ENCODE data around the gene CASTOR1. TPM values are rescaled to one million over a fixed set of nuclear protein-coding genes. Genes with fewer than 3 reads are reported as not detected.

The CASTOR1 gene
- total RNA-seq, 2 donors from 2014 or later, result 27.2 to 33.2 TPM

DNA sequence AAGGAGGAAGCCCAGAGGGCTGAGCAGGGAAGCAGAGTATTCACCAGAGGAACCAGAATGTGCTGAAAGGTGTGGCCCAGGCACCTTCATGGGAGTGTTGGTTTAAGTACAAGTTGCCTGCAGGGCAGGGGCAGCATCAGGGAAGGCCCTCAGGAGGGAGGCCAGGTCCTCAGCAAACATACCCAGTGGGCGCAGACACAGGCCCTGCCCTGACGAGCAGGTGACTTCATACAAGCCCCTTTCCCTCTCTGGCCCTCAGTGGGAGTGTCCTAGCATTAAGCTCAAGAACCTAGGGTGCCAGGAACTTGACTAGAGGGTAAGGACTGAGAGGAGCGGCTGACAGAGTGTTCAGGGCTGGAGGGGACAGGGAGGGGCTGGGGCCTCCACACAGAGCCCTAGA lies 7.5 kb upstream of the CASTOR1 start:
- H3K4me3 ChIP-seq, result no peak overlapping the region
- H3K36me3 ChIP-seq, result peaks cover 5 to 12% of the 10 kb centered on the region in 2 donors
- 77% methylated on average over 3 of the region's 3 CpGs for WGBS
- no peak for DNase-seq (ENCODE audit: low spot score)
- TF ChIP-seq POLR2AphosphoS5 (IDR thresholded peaks at IDR 0.05) (no peak), POLR2A (IDR thresholded peaks at IDR 0.05) (no peak), CTCF (IDR thresholded peaks at IDR 0.05) (no peak)
- intact Hi-C loops (cut with DNase I), result no loop called here
- no peaks in the 10 kb centered on the region for H3K9me3 ChIP-seq
- peaks cover 29% of the 10 kb centered on the region for H3K4me1 ChIP-seq (replicated peaks)
- no peaks in the 10 kb centered on the region for H3K27me3 ChIP-seq (replicated peaks; ENCODE audit: insufficient read depth)
- H3K27ac ChIP-seq, result peak overlapping the region; percentile 32 to 91

GRCh38 chr22:30296324-30296723 lies 7.0 kb upstream of the CASTOR1 start:
- no peak for DNase-seq (ENCODE audit: low spot score)
- TF ChIP-seq POLR2A (IDR thresholded peaks at IDR 0.05) (no peak), POLR2AphosphoS5 (IDR thresholded peaks at IDR 0.05) (no peak), CTCF (IDR thresholded peaks at IDR 0.05) (no peak)
- intact Hi-C loops (cut with DNase I), result no loop called here
- peaks cover 31% of the 10 kb centered on the region for H3K4me1 ChIP-seq (replicated peaks)
- H3K9me3 ChIP-seq, result no peaks in the 10 kb centered on the region
- H3K27ac ChIP-seq, result peak overlapping the region in 1 of 2 donors; percentile 46
- H3K36me3 ChIP-seq, result peaks cover 5 to 12% of the 10 kb centered on the region in 2 donors
- WGBS, result 94% methylated on average over 4 of the region's 4 CpGs
- no peaks in the 10 kb centered on the region for H3K27me3 ChIP-seq (replicated peaks; ENCODE audit: insufficient read depth)
- no peak overlapping the region for H3K4me3 ChIP-seq

- Histone ChIP-seq H3K9me3 (no peaks in the 10 kb centered on the region), H3K27ac (peak overlapping the region; percentile 10 to 46), H3K27me3 (replicated peaks; ENCODE audit: insufficient read depth) (no peaks in the 10 kb centered on the region), H3K4me3 (no peak overlapping the region), H3K36me3 (peaks cover 5 to 7% of the 10 kb centered on the region in 2 donors), H3K4me1 (replicated peaks) (peaks cover 35% of the 10 kb centered on the region)
- no peak for DNase-seq (ENCODE audit: low spot score)
- TF ChIP-seq POLR2A (IDR thresholded peaks at IDR 0.05), result no peak
- TF ChIP-seq POLR2AphosphoS5 (IDR thresholded peaks at IDR 0.05), result no peak
- TF ChIP-seq CTCF (IDR thresholded peaks at IDR 0.05), result no peak
- 80% methylated on average over 7 of the region's 7 CpGs for WGBS
- intact Hi-C loops (cut with DNase I), result no loop called here
These were observed 6.3 kb upstream of the CASTOR1 start for GRCh38 chr22:30295576-30295975.

- Histone ChIP-seq H3K27ac (peak overlapping the region in 1 of 2 donors; percentile 11), H3K36me3 (peaks cover 5 to 7% of the 10 kb centered on the region in 2 donors), H3K27me3 (replicated peaks; ENCODE audit: insufficient read depth) (no peaks in the 10 kb centered on the region), H3K4me3 (no peak overlapping the region), H3K9me3 (no peaks in the 10 kb centered on the region), H3K4me1 (replicated peaks) (peaks cover 43% of the 10 kb centered on the region)
- 90% methylated on average over 9 of the region's 11 CpGs for WGBS
- TF ChIP-seq POLR2A (IDR thresholded peaks at IDR 0.05) (no peak), POLR2AphosphoS5 (IDR thresholded peaks at IDR 0.05) (no peak), CTCF (IDR thresholded peaks at IDR 0.05) (no peak)
- intact Hi-C loops (cut with DNase I), result no loop called here
- no peak for DNase-seq (ENCODE audit: low spot score)
These were observed 5.5 kb upstream of the CASTOR1 start for GRCh38 chr22:30294830-30295229.

DNA sequence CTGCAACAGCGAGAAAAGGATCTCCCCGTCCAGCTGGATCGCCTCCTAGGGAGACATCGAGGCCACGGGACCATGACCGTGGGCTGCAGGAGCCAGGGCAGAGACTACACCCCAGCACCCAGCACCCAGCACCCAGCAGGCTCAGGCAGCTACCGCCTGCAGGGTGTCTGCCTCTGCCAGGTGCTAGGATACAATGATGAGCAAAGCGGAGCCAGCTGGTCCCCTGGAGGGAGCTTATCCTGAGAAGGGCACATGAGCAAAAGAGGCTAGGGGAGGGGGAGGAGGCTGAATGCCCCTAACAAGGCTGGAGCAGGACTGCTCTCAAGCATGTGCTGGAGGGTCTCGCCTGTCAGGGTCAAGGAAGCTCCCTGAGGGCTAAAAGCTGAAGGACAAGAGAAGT lies 4.8 kb upstream of the CASTOR1 start:
- peaks cover 39% of the 10 kb centered on the region for H3K4me1 ChIP-seq (replicated peaks)
- peaks cover 5 to 7% of the 10 kb centered on the region in 2 donors for H3K36me3 ChIP-seq
- 95% methylated on average over 9 of the region's 9 CpGs for WGBS
- no peaks in the 10 kb centered on the region for H3K9me3 ChIP-seq
- DNase-seq (ENCODE audit: low spot score), result no peak
- no peak overlapping the region for H3K4me3 ChIP-seq
- H3K27me3 ChIP-seq (replicated peaks; ENCODE audit: insufficient read depth), result no peaks in the 10 kb centered on the region
- H3K27ac ChIP-seq, result no peak overlapping the region
- no peak for TF ChIP-seq POLR2AphosphoS5 (IDR thresholded peaks at IDR 0.05)
- no peak for TF ChIP-seq CTCF (IDR thresholded peaks at IDR 0.05)
- TF ChIP-seq POLR2A (IDR thresholded peaks at IDR 0.05), result no peak
- intact Hi-C loops (cut with DNase I), result no loop called here
